ENCODE measurements around the gene GAS2. TPM values are rescaled to one million over a fixed set of nuclear protein-coding genes. Genes with fewer than 3 reads are reported as not detected.

The GAS2 gene
- total RNA-seq, 2 donors from 2014 or later = 4.2 to 7.0 TPM

GRCh38 chr11:22798901-22799300, 132.5 kb downstream of the GAS2 start:
- 25% methylated on average over 1 of the region's 1 CpG for WGBS
- intact Hi-C loops (cut with DNase I) = no loop called here
- no peak for DNase-seq (ENCODE audit: low spot score)
- Histone ChIP-seq H3K27me3 (replicated peaks; ENCODE audit: insufficient read depth) (no peaks in the 10 kb centered on the region), H3K36me3 (no peaks in the 10 kb centered on the region), H3K27ac (no peak overlapping the region), H3K9me3 (no peaks in the 10 kb centered on the region), H3K4me3 (no peak overlapping the region), H3K4me1 (replicated peaks) (no peaks in the 10 kb centered on the region)
- TF ChIP-seq POLR2AphosphoS5 (IDR thresholded peaks at IDR 0.05) (no peak), CTCF (IDR thresholded peaks at IDR 0.05) (no peak), POLR2A (IDR thresholded peaks at IDR 0.05) (no peak)

- Histone ChIP-seq H3K4me3 (no peak overlapping the region), H3K27ac (no peak overlapping the region), H3K36me3 (no peaks in the 10 kb centered on the region), H3K27me3 (replicated peaks; ENCODE audit: insufficient read depth) (no peaks in the 10 kb centered on the region), H3K9me3 (no peaks in the 10 kb centered on the region), H3K4me1 (replicated peaks) (no peaks in the 10 kb centered on the region)
- 75% methylated on average over 5 of the region's 5 CpGs for WGBS
- TF ChIP-seq POLR2A (IDR thresholded peaks at IDR 0.05) = no peak
- TF ChIP-seq CTCF (IDR thresholded peaks at IDR 0.05) = no peak
- TF ChIP-seq POLR2AphosphoS5 (IDR thresholded peaks at IDR 0.05) = no peak
- DNase-seq (ENCODE audit: low spot score) = no peak
- intact Hi-C loops (cut with DNase I) = no loop called here
These were observed 134.1 kb downstream of the GAS2 start for GRCh38 chr11:22800482-22800881.

- DNase-seq (ENCODE audit: low spot score) = no peak
- Histone ChIP-seq H3K27ac (no peak overlapping the region), H3K36me3 (no peaks in the 10 kb centered on the region), H3K9me3 (no peaks in the 10 kb centered on the region), H3K4me1 (replicated peaks) (no peaks in the 10 kb centered on the region), H3K27me3 (replicated peaks; ENCODE audit: insufficient read depth) (no peaks in the 10 kb centered on the region), H3K4me3 (no peak overlapping the region)
- intact Hi-C loops (cut with DNase I) = no loop called here
- no peak for TF ChIP-seq POLR2A (IDR thresholded peaks at IDR 0.05)
- 87% methylated on average over 4 of the region's 4 CpGs for WGBS
These were observed 136.4 kb downstream of the GAS2 start for GRCh38 chr11:22802861-22803260.

- DNase-seq (ENCODE audit: low spot score) = no peak
- intact Hi-C loops (cut with DNase I) = no loop called here
- no peaks in the 10 kb centered on the region for H3K27me3 ChIP-seq (replicated peaks; ENCODE audit: insufficient read depth)
- H3K9me3 ChIP-seq = no peaks in the 10 kb centered on the region
- no peaks in the 10 kb centered on the region for H3K4me1 ChIP-seq (replicated peaks)
- H3K36me3 ChIP-seq = no peaks in the 10 kb centered on the region
- TF ChIP-seq CTCF (IDR thresholded peaks at IDR 0.05) (no peak), POLR2A (IDR thresholded peaks at IDR 0.05) (no peak), POLR2AphosphoS5 (IDR thresholded peaks at IDR 0.05) (no peak)
- WGBS = 57% methylated on average over 2 of the region's 2 CpGs
- no peak overlapping the region for H3K27ac ChIP-seq
- H3K4me3 ChIP-seq = no peak overlapping the region
These were observed 141.0 kb downstream of the GAS2 start for GRCh38 chr11:22807391-22807790.

- intact Hi-C loops (cut with DNase I) = no loop called here
- H3K27ac ChIP-seq = no peak overlapping the region
- no peak overlapping the region for H3K4me3 ChIP-seq
- H3K27me3 ChIP-seq (replicated peaks; ENCODE audit: insufficient read depth) = no peaks in the 10 kb centered on the region
- no peak for TF ChIP-seq POLR2AphosphoS5 (IDR thresholded peaks at IDR 0.05)
- TF ChIP-seq POLR2A (IDR thresholded peaks at IDR 0.05) = no peak
- TF ChIP-seq CTCF (IDR thresholded peaks at IDR 0.05) = no peak
- H3K36me3 ChIP-seq = no peaks in the 10 kb centered on the region
- no peaks in the 10 kb centered on the region for H3K9me3 ChIP-seq
- no peaks in the 10 kb centered on the region for H3K4me1 ChIP-seq (replicated peaks)
- no peak for DNase-seq (ENCODE audit: low spot score)
- whole genome bisulfite sequencing = 77% methylated on average over 2 of the region's 2 CpGs
These were observed 141.6 kb downstream of the GAS2 start for GRCh38 chr11:22807855-22808570.

Measured in prostate gland (tissue), 2 donors.